NAMALWA (cell line): ENCODE data around the gene RAB34.

Source experiments
- DNase-seq: peaks from one replicate; pipeline ENCODE4 v3.0.0-alpha.2; 2015; ENCODE audit warnings: low spot score

RAB34 gene

GRCh38 chr17:28717578-28718332, at the start of gene RAB34:
TSS of gene RAB34 (minus strand) at chr17:28717868. CDS start at chr17:28717266, 602 bp downstream.
- no peak for DNase-seq

GRCh38 chr17:28765038-28765437, 47.4 kb upstream of the RAB34 start:
- no peak for DNase-seq

- DNase-seq, result peak; percentile 88
Measured at GRCh38 chr17:28763804-28764266, 46.2 kb upstream of the RAB34 start.

GRCh38 chr17:28763137-28763799, 45.6 kb upstream of the RAB34 start:
- no peak for DNase-seq

GRCh38 chr17:28760601-28761562, 43.2 kb upstream of the RAB34 start:
- no peak for DNase-seq

- no peak for DNase-seq
Measured at GRCh38 chr17:28759256-28759865, 41.7 kb upstream of the RAB34 start.

- DNase-seq, result no peak
Measured at GRCh38 chr17:28758411-28759121, 40.9 kb upstream of the RAB34 start.

GRCh38 chr17:28756049-28756804, 38.6 kb upstream of the RAB34 start:
- no peak for DNase-seq

- DNase-seq, result no peak
Measured at GRCh38 chr17:28755486-28755885, 37.8 kb upstream of the RAB34 start.

- DNase-seq, result no peak
Measured at GRCh38 chr17:28751600-28752366, 34.1 kb upstream of the RAB34 start.

- peak; percentile 94 for DNase-seq
Measured at GRCh38 chr17:28750178-28751047, 32.7 kb upstream of the RAB34 start.

- no peak for DNase-seq
Measured at GRCh38 chr17:28749516-28750177, 32.0 kb upstream of the RAB34 start.

- DNase-seq, result no peak
Measured at GRCh38 chr17:28748852-28749515, 31.3 kb upstream of the RAB34 start.

GRCh38 chr17:28747801-28748750, 30.4 kb upstream of the RAB34 start:
- DNase-seq, result no peak

- no peak for DNase-seq
Measured at GRCh38 chr17:28747051-28747691, 29.5 kb upstream of the RAB34 start.

GRCh38 chr17:28746611-28747050, 29.0 kb upstream of the RAB34 start:
- no peak for DNase-seq
